Stimulated activated CD4-positive, alpha-beta T cell treated with anti-CD3 and anti-CD28 coated beads, Interleukin-2, amount 100 ng/mL, for 4 hours (primary cell): ENCODE results near the gene LBR.
"Not testable (repeated sequence)": the region's sequence is repeated elsewhere in the genome, so short reads cannot be mapped to it uniquely, and the experiment has no call there.

Experiments
- DNase-seq: peaks from one replicate; pipeline ENCODE4 v3.0.0-alpha.2; 2020; ENCODE audit warnings: low read depth

LBR gene

GRCh38 chr1:225427235-225428067 is at the start of gene LBR:
LBR (minus strand) TSS chr1:225428038; CDS start chr1:225424075, 3,963 bp downstream.
- DNase-seq, result no peak

- no peak for DNase-seq
These were observed 49.6 kb upstream of the LBR start for GRCh38 chr1:225477296-225477911.

GRCh38 chr1:225476538-225476988 is 48.7 kb upstream of the LBR start:
- DNase-seq, result no peak

GRCh38 chr1:225476100-225476511 is 48.3 kb upstream of the LBR start:
- no peak for DNase-seq

GRCh38 chr1:225474986-225475820 is 47.4 kb upstream of the LBR start:
- peak; percentile 34 for DNase-seq

GRCh38 chr1:225474439-225474985 is 46.7 kb upstream of the LBR start:
- no peak for DNase-seq

- DNase-seq, result not testable (repeated sequence)
These were observed 46.0 kb upstream of the LBR start for GRCh38 chr1:225473676-225474438.

GRCh38 chr1:225473266-225473665 is 45.4 kb upstream of the LBR start:
- not testable (repeated sequence) for DNase-seq

- DNase-seq, result no peak
These were observed 43.8 kb upstream of the LBR start for GRCh38 chr1:225471453-225472301.

- no peak for DNase-seq
These were observed 43.2 kb upstream of the LBR start for GRCh38 chr1:225471109-225471452.

- no peak for DNase-seq
These were observed 42.6 kb upstream of the LBR start for GRCh38 chr1:225470211-225471108.

- no peak for DNase-seq
These were observed 41.2 kb upstream of the LBR start for GRCh38 chr1:225469051-225469450.

GRCh38 chr1:225468270-225469020 is 40.6 kb upstream of the LBR start:
- no peak for DNase-seq

GRCh38 chr1:225467193-225468020 is 39.6 kb upstream of the LBR start:
- peak; percentile 68 for DNase-seq

GRCh38 chr1:225466848-225467192 is 39.0 kb upstream of the LBR start:
- DNase-seq, result no peak

GRCh38 chr1:225465793-225466517 is 38.1 kb upstream of the LBR start:
- DNase-seq, result no peak
